ENCODE results near the gene AP4B1.

The AP4B1 gene

GRCh38 chr1:113928941-113929749, 24.5 kb upstream of the AP4B1 start, which contains the start of gene HIPK1:
TSS of gene HIPK1 (plus strand) at chr1:113929324.
- DNase-seq (ENCODE audit: low read depth in 1 of 2, low spot score in 1 of 2) = peak; percentile 66 to 92
- TF ChIP-seq, protein P1, sequence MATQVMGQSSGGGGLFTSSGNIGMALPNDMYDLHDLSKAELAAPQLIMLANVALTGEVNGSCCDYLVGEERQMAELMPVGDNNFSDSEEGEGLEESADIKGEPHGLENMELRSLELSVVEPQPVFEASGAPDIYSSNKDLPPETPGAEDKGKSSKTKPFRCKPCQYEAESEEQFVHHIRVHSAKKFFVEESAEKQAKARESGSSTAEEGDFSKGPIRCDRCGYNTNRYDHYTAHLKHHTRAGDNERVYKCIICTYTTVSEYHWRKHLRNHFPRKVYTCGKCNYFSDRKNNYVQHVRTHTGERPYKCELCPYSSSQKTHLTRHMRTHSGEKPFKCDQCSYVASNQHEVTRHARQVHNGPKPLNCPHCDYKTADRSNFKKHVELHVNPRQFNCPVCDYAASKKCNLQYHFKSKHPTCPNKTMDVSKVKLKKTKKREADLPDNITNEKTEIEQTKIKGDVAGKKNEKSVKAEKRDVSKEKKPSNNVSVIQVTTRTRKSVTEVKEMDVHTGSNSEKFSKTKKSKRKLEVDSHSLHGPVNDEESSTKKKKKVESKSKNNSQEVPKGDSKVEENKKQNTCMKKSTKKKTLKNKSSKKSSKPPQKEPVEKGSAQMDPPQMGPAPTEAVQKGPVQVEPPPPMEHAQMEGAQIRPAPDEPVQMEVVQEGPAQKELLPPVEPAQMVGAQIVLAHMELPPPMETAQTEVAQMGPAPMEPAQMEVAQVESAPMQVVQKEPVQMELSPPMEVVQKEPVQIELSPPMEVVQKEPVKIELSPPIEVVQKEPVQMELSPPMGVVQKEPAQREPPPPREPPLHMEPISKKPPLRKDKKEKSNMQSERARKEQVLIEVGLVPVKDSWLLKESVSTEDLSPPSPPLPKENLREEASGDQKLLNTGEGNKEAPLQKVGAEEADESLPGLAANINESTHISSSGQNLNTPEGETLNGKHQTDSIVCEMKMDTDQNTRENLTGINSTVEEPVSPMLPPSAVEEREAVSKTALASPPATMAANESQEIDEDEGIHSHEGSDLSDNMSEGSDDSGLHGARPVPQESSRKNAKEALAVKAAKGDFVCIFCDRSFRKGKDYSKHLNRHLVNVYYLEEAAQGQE (IDR thresholded peaks at IDR 0.05; ENCODE audit: insufficient replicate concordance, low read depth) = peak; percentile 23
- TF ChIP-seq CTCF (IDR thresholded peaks at IDR 0.05; ENCODE audit: insufficient read depth, low read length) (no peak), POLR2AphosphoS5 (IDR thresholded peaks at IDR 0.05; ENCODE audit: low read depth) (peak; percentile 83), SPI1 (IDR thresholded peaks at IDR 0.05; ENCODE audit: borderline replicate concordance, low read depth) (peak; percentile 69; the same call in 1 of the 2 replicates), GABPA (IDR thresholded peaks at IDR 0.05; ENCODE audit: low read depth) (peak; percentile 66)
- Histone ChIP-seq H3K27me3 (ENCODE audit: insufficient read depth, poor library complexity, severe bottlenecking) (no peaks in the 10 kb centered on the region), H3K27ac (replicated peaks) (peak within 1 kb of the TSS; percentile 99), H3K4me3 (replicated peaks; ENCODE audit: insufficient read depth, low read length) (peak within 1 kb of the TSS; percentile 77)

GRCh38 chr1:113928187-113928930, 23.8 kb upstream of the AP4B1 start:
- DNase-seq (ENCODE audit: low read depth in 1 of 2, low spot score in 1 of 2) = no peak
- TF ChIP-seq POLR2AphosphoS5 (IDR thresholded peaks at IDR 0.05; ENCODE audit: low read depth) (no peak), SPI1 (IDR thresholded peaks at IDR 0.05; ENCODE audit: borderline replicate concordance, low read depth) (peak; percentile 46; the same call in 1 of the 2 replicates)
- peak overlapping the region; percentile 99 for H3K27ac ChIP-seq (replicated peaks)

GRCh38 chr1:113924473-113924872, 19.9 kb upstream of the AP4B1 start:
- Histone ChIP-seq H3K27me3 (ENCODE audit: insufficient read depth, poor library complexity, severe bottlenecking) (no peaks in the 10 kb centered on the region), H3K4me3 (replicated peaks; ENCODE audit: insufficient read depth, low read length) (no peak overlapping the region), H3K27ac (replicated peaks) (no peak overlapping the region)
- DNase-seq (ENCODE audit: low read depth in 1 of 2, low spot score in 1 of 2) = no peak
- TF ChIP-seq CTCF (IDR thresholded peaks at IDR 0.05; ENCODE audit: insufficient read depth, low read length) (no peak), SPI1 (IDR thresholded peaks at IDR 0.05; ENCODE audit: borderline replicate concordance, low read depth) (no peak), GABPA (IDR thresholded peaks at IDR 0.05; ENCODE audit: low read depth) (no peak)
- TF ChIP-seq, protein P1 (IDR thresholded peaks at IDR 0.05; ENCODE audit: insufficient replicate concordance, low read depth) = no peak

More at GRCh38 chr1:113928187-113928930, 23.8 kb upstream of the AP4B1 start:
- H3K27me3 ChIP-seq (ENCODE audit: insufficient read depth, poor library complexity, severe bottlenecking) = no peaks in the 10 kb centered on the region
- peak overlapping the region; percentile 77 for H3K4me3 ChIP-seq (replicated peaks; ENCODE audit: insufficient read depth, low read length)

DNA sequence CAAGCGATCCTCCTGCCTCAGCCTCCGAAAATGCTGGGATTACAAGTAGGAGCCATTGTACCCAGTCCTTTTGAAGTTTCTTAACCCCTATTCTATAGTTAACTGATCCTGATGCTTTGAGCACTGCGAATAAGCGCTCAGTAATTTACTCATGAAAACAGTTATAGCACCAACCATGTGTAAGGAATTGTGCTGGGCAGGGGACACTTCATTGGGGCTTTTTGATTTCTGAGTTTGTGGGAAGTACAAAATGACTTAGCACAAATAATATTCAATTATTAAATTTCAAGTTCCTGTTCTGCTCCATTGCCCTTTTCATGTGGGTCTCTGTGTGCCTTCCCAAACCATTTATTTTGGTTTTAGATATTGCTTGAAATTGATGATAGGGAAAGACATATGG, 18.4 kb upstream of the AP4B1 start:
- H3K27me3 ChIP-seq (ENCODE audit: insufficient read depth, poor library complexity, severe bottlenecking) = no peaks in the 10 kb centered on the region
- H3K27ac ChIP-seq (replicated peaks) = no peak overlapping the region
- TF ChIP-seq SPI1 (IDR thresholded peaks at IDR 0.05; ENCODE audit: borderline replicate concordance, low read depth) (no peak), CTCF (IDR thresholded peaks at IDR 0.05; ENCODE audit: insufficient read depth, low read length) (no peak), POLR2AphosphoS5 (IDR thresholded peaks at IDR 0.05; ENCODE audit: low read depth) (no peak), GABPA (IDR thresholded peaks at IDR 0.05; ENCODE audit: low read depth) (no peak)
- TF ChIP-seq, protein P1 (IDR thresholded peaks at IDR 0.05; ENCODE audit: insufficient replicate concordance, low read depth) = no peak
- no peak overlapping the region for H3K4me3 ChIP-seq (replicated peaks; ENCODE audit: insufficient read depth, low read length)
- DNase-seq (ENCODE audit: low read depth in 1 of 2, low spot score in 1 of 2) = no peak

Data from HL-60 (cell line).